ENCODE data around the gene ATP1A2.

Gene ATP1A2

DNA sequence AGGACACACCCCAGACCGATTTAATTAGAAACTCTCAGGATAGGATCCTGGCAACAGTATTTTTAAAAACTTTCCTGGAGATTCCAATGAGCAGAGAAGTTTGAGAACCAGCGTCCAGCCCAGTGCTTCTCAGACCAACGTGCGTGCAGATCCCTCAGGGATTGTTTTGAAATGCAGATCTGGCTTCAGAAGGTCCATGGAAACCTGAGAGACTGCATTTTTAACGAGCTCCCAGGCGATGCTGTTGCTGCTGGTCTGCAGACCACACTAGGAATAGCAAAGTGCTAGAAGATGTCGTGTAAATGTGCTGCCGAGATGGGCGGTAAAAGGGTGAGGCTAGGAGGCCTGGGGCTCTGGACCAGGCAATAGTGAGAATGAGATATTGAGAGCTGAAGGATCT, 56.4 kb downstream of the ATP1A2 start:
- DNase-seq (ENCODE audit: low read depth): no peak

DNA sequence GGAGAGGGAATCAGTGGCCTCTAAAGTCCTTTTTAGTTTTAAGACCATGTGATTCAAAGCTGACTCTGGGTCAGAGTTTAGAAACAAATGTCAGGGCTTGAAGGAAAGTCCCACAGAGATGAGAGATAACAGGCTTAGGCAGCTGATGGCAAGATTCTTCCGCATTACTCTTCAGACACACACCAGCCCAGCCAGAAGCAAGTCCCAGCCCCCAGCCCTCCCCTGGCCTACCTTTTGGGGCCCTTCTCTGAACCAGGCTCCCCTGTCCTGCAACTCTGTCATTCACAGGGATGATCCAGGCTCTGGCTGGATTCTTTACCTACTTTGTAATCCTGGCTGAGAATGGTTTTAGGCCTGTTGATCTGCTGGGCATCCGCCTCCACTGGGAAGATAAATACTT, 61.7 kb downstream of the ATP1A2 start:
- no peak for DNase-seq (ENCODE audit: low read depth)

GRCh38 chr1:160177667-160178066, 62.1 kb downstream of the ATP1A2 start:
- no peak for DNase-seq (ENCODE audit: low read depth)

DNA sequence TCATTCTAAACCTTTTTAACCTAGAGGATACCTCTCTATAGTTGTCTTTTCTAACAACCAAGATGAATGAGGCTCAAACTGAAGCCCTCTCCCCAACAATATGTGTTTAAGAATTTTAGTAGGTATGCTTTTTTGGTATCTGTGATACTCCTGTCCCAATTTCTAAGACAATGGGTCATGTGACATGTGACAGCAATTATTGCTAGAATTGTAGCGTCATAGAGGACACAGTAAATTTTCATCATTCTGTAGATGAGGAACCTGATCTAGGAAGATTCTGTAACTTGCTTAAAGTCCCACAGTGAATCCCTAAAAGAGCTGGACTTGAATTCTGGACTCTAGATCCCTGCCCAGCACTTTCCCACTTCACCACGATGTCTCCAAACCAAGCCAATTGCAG, 63.2 kb downstream of the ATP1A2 start:
- no peak for DNase-seq (ENCODE audit: low read depth)

DNA sequence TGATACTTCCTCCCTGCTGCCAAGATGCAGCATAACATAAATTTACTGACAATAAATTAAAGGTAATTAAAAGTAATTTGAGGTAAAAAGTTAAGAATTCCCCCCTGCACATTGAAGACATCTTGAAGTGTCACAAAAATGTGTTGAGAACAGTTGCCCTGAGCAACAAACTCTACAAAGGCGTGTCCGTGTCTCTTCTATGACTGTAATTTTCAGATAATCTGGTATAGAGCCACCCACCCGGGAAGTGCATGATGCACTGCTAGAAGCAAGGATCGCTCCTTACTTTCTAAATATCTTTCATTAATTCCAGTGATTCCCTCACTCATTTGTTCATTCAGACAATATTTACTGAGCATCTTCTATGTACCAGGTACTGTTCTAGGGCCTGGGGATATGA, 63.8 kb downstream of the ATP1A2 start:
- no peak for DNase-seq (ENCODE audit: low read depth)

- DNase-seq (ENCODE audit: low read depth): no peak
Measured at GRCh38 chr1:160186246-160186645, 70.7 kb downstream of the ATP1A2 start.

GRCh38 chr1:160186729-160187128, 71.2 kb downstream of the ATP1A2 start:
- no peak for DNase-seq (ENCODE audit: low read depth)

- DNase-seq (ENCODE audit: low read depth): no peak
Measured at GRCh38 chr1:160187407-160187806, 71.8 kb downstream of the ATP1A2 start.

DNA sequence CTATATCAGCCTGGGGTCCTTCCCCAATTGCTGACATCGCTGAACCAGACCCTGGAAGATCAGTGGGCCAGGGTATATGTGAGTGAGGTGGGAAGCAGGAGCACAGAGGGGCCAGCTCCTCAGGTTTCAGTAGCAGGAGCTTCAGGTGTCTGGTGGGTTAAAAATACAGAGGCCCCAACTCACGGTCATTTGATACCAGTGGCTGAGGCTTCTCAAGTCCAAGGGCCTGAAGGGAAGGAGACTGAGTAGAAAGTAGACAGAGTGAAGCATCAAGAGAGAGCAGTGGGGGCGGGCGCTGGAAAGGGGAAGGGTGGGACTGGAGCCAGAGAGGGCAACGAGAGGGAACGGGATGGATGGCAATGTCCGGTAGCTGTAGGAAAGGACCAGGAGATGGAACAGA, 72.8 kb downstream of the ATP1A2 start:
- DNase-seq (ENCODE audit: low read depth): no peak

DNA sequence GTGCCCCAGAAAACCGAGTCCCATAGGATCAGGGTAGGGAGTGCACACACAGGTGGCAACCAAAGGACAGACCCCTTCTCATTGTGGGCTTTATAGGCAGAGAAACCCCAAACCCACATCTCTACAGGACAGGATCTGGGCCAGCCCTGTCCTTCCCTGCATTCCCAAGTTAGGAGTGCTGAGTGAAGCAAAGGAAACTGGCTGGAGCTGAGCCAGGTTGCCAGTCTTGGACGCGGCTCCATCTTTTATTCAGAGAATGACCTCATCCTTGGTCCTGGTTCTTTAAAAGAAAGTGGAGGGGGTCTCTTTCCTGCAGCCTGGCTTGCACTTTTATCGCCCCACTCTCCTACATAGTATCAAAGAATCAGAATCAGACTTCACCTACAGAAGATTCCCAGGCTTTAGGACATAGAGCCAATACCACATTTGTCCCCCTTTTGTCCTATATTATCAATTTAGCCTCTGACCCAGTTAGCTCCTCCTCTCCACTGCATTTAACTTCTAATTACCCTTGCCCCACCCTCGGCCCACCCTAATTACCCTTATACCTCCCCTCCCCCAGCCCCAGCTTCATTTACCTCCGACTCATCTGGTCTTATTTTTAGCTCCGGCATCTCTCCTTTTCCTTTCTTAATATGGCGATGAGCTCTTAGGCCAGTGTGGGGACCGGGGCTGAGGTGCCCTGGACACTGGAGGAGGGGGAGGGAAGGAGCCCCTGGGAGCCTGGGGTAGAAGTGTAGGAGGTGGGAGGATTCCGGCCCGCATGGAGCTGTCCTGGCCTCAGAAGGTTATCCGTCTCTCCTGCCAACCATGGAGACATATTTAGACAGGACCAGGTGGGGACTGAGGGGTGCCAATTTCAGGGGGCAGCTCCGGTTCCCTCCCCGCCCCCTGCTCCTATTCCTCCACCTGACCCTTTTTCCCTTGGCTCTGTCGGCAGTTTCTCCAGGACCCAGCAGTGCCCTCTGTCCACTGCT, 74.4 kb downstream of the ATP1A2 start, which contains the start of gene CASQ1:
TSS of gene CASQ1 (plus strand) at position 927 of the 977 bp plus-strand sequence. CDS start 177 bp downstream, outside the sequence.
- DNase-seq (ENCODE audit: low read depth): no peak

DNA sequence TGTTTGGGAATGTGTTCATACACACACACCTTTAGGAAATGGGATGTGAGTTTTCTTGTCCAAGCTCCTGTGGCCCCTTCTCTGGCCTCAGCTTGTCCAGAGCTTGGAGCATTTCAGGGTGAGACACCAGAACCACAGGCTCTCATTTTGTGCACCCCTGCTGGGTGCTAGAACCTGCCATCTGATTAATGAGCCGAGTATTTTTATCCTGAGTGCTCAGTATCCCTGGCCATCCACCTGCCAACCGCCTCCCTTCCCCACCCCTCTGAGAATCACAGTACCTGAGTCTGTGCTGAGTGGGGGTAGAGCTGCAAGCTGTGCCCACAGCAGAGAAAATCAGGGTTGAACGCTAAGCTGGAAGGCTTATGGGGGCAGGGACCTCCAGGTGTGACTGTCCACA, 76.2 kb downstream of the ATP1A2 start:
- DNase-seq (ENCODE audit: low read depth): no peak

GRCh38 chr1:160192234-160192633, 76.7 kb downstream of the ATP1A2 start:
- no peak for DNase-seq (ENCODE audit: low read depth)
